ENCODE data around the gene TRMT1. TPM values are rescaled to one million over a fixed set of nuclear protein-coding genes. Genes with fewer than 3 reads are reported as not detected.

TRMT1 gene
- total and polyA plus RNA-seq, 2 of the 8 experiments (the other 6 are each of a cell fraction or from before 2014, with no cell fraction given), result 77.4 to 99.3 TPM

DNA sequence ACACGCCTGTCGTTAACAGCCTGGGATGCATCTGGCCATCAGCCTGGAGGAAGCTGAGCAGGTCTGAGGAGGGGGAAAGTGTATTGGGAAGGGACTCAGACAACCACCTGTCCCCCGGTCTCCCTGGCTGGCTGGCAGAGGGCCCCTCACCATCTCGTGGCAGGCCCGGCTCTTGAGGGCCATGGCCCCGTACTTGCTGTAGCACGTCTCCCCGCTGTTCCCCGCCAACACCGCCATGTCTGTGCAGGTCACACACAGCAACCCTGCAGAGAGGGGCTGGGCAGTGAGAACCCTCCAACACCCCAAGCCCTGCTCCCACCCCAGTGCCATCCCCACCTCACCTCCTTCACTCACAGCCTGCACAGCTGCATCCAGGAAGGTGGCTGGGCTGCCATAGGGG lies 4.0 kb downstream of the TRMT1 start:
- Histone ChIP-seq H2BK20ac (ENCODE audit: low read length) (no peak overlapping the region), H3K4me2 (ENCODE audit: insufficient read depth in 1 of 2, low read depth in 2 of 2, low read length in 2 of 2) (no peak overlapping the region), H3K27ac (ENCODE audit: low read depth, low read length) (no peak overlapping the region), H3K4ac (replicated peaks; ENCODE audit: insufficient read length, low read depth, low read length) (no peak overlapping the region), H3K14ac (ENCODE audit: insufficient read length) (no peak overlapping the region), H3K36me3 (ENCODE audit: control insufficient read depth in 2 of 4, insufficient read depth in 4 of 4, low read length in 3 of 4) (peaks cover 6 to 21% (median 19%) of the 10 kb centered on the region in 4 experiments), H3K4me1 (replicated peaks in 1 of 4; ENCODE audit: control insufficient read depth in 3 of 4, insufficient read depth in 4 of 4, low read length in 3 of 4) (peaks cover 0 to 4% (median under 1%) of the 10 kb centered on the region in 4 experiments; a peak in 2 of 7 replicates), H3K79me2 (ENCODE audit: control insufficient read depth in 1 of 2, insufficient read depth in 2 of 2, low read length in 2 of 2) (peaks cover 5 to 16% of the 10 kb centered on the region in 2 experiments), H2BK15ac (ENCODE audit: low read length) (no peak overlapping the region), H2BK120ac (replicated peaks; ENCODE audit: low read depth, low read length) (no peak overlapping the region), H3K27me3 (replicated peaks in 1 of 4; ENCODE audit: control insufficient read depth in 3 of 4, extremely low read depth in 1 of 4, insufficient read depth in 3 of 4, low read length in 3 of 4) (no peaks in the 10 kb centered on the region), H4K20me1 (replicated peaks in 1 of 2; ENCODE audit: control insufficient read depth in 1 of 2, insufficient read depth in 2 of 2, low read length in 2 of 2) (peaks cover 0 to 1% of the 10 kb centered on the region in 2 experiments), H3K9me3 (ENCODE audit: insufficient read depth in 2 of 2, low read depth in 1 of 2, low read length in 1 of 2) (no peaks in the 10 kb centered on the region), H3K79me1 (ENCODE audit: low read depth, low read length) (peaks cover 5% of the 10 kb centered on the region), H3K4me3 (ENCODE audit: extremely low read depth in 1 of 4, insufficient read depth in 2 of 4, low read depth in 3 of 4, low read length in 4 of 4) (no peak overlapping the region), H3K56ac (replicated peaks; ENCODE audit: insufficient read length, low read depth, low read length) (no peak overlapping the region), H2BK5ac (ENCODE audit: low read depth, low read length) (no peak overlapping the region), H2BK12ac (ENCODE audit: low read depth, low read length) (no peak overlapping the region), H3K9ac (replicated peaks in 1 of 4; ENCODE audit: extremely low read depth in 1 of 4, low read depth in 3 of 4, low read length in 3 of 4) (no peak overlapping the region), H2AK5ac (ENCODE audit: low read depth, low read length) (no peak overlapping the region), H2AFZ (ENCODE audit: low read length) (no peak overlapping the region), H4K91ac (replicated peaks; ENCODE audit: insufficient read length, low read length) (no peak overlapping the region), H4K5ac (ENCODE audit: insufficient read length, low read depth, low read length) (no peak overlapping the region), H4K8ac (ENCODE audit: extremely low read depth, insufficient read depth, low read length) (no peak overlapping the region), H3K18ac (ENCODE audit: extremely low read depth, low read length) (no peak overlapping the region), H3K23me2 (ENCODE audit: low read depth, low read length) (peaks cover 2% of the 10 kb centered on the region; the same call in 1 of the 2 replicates), H3K23ac (ENCODE audit: insufficient read length) (no peak overlapping the region)
- WGBS, 2 experiments (ENCODE audit: extremely low coverage in 1 of 2, insufficient coverage in 1 of 2, insufficient read length in 1 of 2, insufficient replicate concordance in 2 of 2, low coverage in 1 of 2, low lambda C conversion rate in 2 of 2, missing lambda C conversion rate in 1 of 2), result 96% methylated on average over 10 of the region's 10 CpGs; no CpG with 5 or more reads in 1 of the 2 experiments
- POLR2A ChIA-PET (ENCODE audit: partially characterized antibody), result interaction anchor here (1.4 to 19.5 kb wide), 7 partner anchors 8 to 158 kb away, joined by 3 to 228 read pairs (median 4); partner anchors contain the start of gene LYL1
- CTCF ChIA-PET (ENCODE audit: partially characterized antibody), result interaction anchor here (2.2 to 3.4 kb wide), 2 partner anchors 8 to 11 kb away, joined by 9 to 11 read pairs; no protein-coding TSS in a partner anchor
- FAIRE-seq (no peak), DNase-seq (ENCODE audit: low read depth in 1 of 2, low spot score in 2 of 2) (no peak)
- TF ChIP-seq, protein P1, sequence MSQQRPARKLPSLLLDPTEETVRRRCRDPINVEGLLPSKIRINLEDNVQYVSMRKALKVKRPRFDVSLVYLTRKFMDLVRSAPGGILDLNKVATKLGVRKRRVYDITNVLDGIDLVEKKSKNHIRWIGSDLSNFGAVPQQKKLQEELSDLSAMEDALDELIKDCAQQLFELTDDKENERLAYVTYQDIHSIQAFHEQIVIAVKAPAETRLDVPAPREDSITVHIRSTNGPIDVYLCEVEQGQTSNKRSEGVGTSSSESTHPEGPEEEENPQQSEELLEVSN (IDR thresholded peaks at IDR 0.05), result no peak
- no peak for TF ChIP-seq RXRA (IDR thresholded peaks at IDR 0.05; ENCODE audit: insufficient read depth, low read depth, low read length)
- no peak for TF ChIP-seq CHD1 (IDR thresholded peaks at IDR 0.05; ENCODE audit: low read depth, low read length)
- TF ChIP-seq KDM1A (IDR thresholded peaks at IDR 0.05; ENCODE audit: borderline replicate concordance, low read length), result no peak
- no peak for TF ChIP-seq ZNF274 (IDR thresholded peaks at IDR 0.05; ENCODE audit: borderline replicate concordance, extremely low read depth, low read length)
- no peak for TF ChIP-seq EP300 (IDR thresholded peaks at IDR 0.05; ENCODE audit: borderline replicate concordance in 1 of 2, low read depth in 2 of 2, low read length in 2 of 2)
- TF ChIP-seq TEAD4 (IDR thresholded peaks at IDR 0.05; ENCODE audit: low read depth, low read length), result no peak
- TF ChIP-seq SAP30 (IDR thresholded peaks at IDR 0.05; ENCODE audit: insufficient read depth, insufficient replicate concordance, low read length), result no peak
- no peak for TF ChIP-seq POU5F1 (IDR thresholded peaks at IDR 0.05; ENCODE audit: low read depth, low read length)
- TF ChIP-seq CEBPB (IDR thresholded peaks at IDR 0.05; ENCODE audit: low read depth, low read length), result no peak
- no peak for TF ChIP-seq RFX5 (IDR thresholded peaks at IDR 0.05; ENCODE audit: borderline replicate concordance, low read depth, low read length)

Measured in H1 (cell line).